Upper lobe of left lung (tissue), 6 donors: ENCODE data around the gene PALMD. TPM values are rescaled to one million over a fixed set of nuclear protein-coding genes. Genes with fewer than 3 reads are reported as not detected.

Source experiments
- ATAC-seq, 2 donors: fragments of 200-7000 bp; cut with Tn5 transposase; one replicate each; pipeline ENCODE4 v1.9.1; 2022; ENCODE audit warnings: mild to moderate bottlenecking in 2 of 2, moderate library complexity in 2 of 2; ENCODE audit not compliant: low FRiP score in 2 of 2
- DNase-seq, 2 donors: peaks; one replicate each; pipeline ENCODE4 v3.0.0-alpha.2; 2019 to 2020
- H3K27ac ChIP-seq, 4 donors: fragments of 200-600 bp; sonication (generic); one replicate each; pipeline ENCODE4 v1.5.1; 2016 to 2019
- H3K27me3 ChIP-seq, 4 donors: fragments of 200-600 bp; sonication (generic); one replicate each; pipeline ENCODE4 v1.5.1; 2017 to 2019
- H3K36me3 ChIP-seq, 4 donors: fragments of 200-600 bp; sonication (generic); one replicate each; pipeline ENCODE4 v1.5.1; 2016 to 2019
- H3K4me1 ChIP-seq, 4 donors: fragments of 200-600 bp; sonication (generic); one replicate each; pipeline ENCODE4 v1.5.1; 2018 to 2019
- H3K4me3 ChIP-seq, 4 donors: fragments of 200-600 bp; sonication (generic); one replicate each; pipeline ENCODE4 v1.5.1; 2017 to 2019; ENCODE audit warnings: mild to moderate bottlenecking in 2 of 4, moderate library complexity in 1 of 4
- H3K9me3 ChIP-seq, 4 donors: fragments of 200-600 bp; sonication (generic); one replicate each; pipeline ENCODE4 v1.5.1; 2018 to 2019
- EP300 ChIP-seq, 4 donors: sonication (generic); formaldehyde crosslinking; IDR thresholded peaks; one replicate each; pipeline ENCODE4 v1.5.1; 2017; ENCODE audit warnings: antibody characterized with exemption in 4 of 4, control low read depth in 2 of 4
- POLR2A ChIP-seq, 4 donors: fragments of 450-650 bp; IDR thresholded peaks; one replicate each; pipeline ENCODE4 v1.5.1; 2016 to 2017; ENCODE audit warnings: antibody characterized with exemption in 4 of 4, mild to moderate bottlenecking in 2 of 4
- POLR2AphosphoS5 ChIP-seq, 2 donors: sonication (generic); formaldehyde crosslinking; IDR thresholded peaks; one replicate each; pipeline ENCODE4 v1.5.1; 2017; ENCODE audit warnings: antibody characterized with exemption in 2 of 2
- WGBS, 2 donors: methylation state at CpG; one replicate each; pipeline ENCODE4 v1.1.5; 2017 to 2018; 5-methylcytosine and 5-hydroxymethylcytosine counted together
- total RNA-seq, 6 donors: library from RNA; depleted of rRNA in 4 of 6; stranded (reverse); fragments of >200 nt in 4 of 6; gene quantifications; one replicate each; pipeline versions ENCODE4 v1.1.0 to v1.2.1, GENCODE V29; 2016 to 2021
- TF ChIP-seq, protein P1 (sequence below), 6 experiments: fragments of 450-650 bp in 4 of 6; fragments of 200-600 bp in 2 of 6; sonication (generic) in 2 of 6; IDR thresholded peaks; one replicate each; pipeline ENCODE4 v1.5.1; 2016 to 2019; ENCODE audit warnings: antibody characterized with exemption in 6 of 6
- donor health status: DM: no; HTN: no; CAD: no; lungs with moderate emphysema.
- donor health status: DM: no; HTN: yes; CAD: no; lungs with severe emphysema.

Gene PALMD
- total RNA-seq, 6 donors from 2014 or later, result 11.0 to 30.6 (median 23.7) TPM

DNA sequence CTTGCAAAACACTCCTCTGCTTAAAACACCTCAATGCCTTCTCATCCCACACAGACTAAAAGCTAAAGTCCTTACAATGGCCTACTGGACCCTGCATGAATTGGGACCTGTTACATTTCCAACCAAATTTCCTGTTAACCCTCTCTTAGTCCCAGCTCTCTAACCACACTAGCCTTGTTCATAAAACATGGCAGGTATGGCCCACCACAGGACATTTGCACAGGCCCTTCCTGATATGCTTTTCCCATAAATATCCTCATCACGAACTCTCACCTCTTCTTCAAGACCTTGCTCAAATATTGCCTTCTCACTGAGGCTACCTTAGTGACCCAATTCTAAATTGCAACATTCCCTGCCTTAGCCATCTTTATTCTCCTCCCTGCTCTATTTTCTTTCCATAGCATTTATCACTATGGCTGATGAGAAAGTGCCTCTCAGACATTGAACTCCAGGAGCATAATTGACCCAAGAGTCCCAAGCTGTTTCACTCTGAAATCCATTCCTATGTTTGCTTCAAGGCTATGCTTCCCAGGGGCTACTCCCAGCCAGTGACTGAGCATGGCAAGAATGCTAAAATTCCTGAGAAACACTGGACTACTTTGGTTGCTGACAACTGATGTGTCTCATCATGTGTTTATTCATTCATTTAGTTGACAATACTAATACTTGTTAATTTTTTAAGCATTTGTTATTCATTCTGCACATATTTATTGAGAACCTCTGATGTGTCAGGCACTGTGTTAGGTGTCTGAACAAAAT lies 2.7 kb upstream of the PALMD start:
- no peak for ATAC-seq
- DNase-seq, result no peak
- Histone ChIP-seq H3K4me1 (peaks cover 9 to 16% (median 13%) of the 10 kb centered on the region in 4 donors), H3K27ac (no peak overlapping the region), H3K4me3 (no peak overlapping the region), H3K36me3 (no peaks in the 10 kb centered on the region), H3K27me3 (no peaks in the 10 kb centered on the region), H3K9me3 (no peaks in the 10 kb centered on the region)
- TF ChIP-seq POLR2AphosphoS5 (IDR thresholded peaks at IDR 0.05) (no peak), EP300 (IDR thresholded peaks at IDR 0.05) (no peak), POLR2A (IDR thresholded peaks at IDR 0.05) (no peak)
- TF ChIP-seq, protein P1, sequence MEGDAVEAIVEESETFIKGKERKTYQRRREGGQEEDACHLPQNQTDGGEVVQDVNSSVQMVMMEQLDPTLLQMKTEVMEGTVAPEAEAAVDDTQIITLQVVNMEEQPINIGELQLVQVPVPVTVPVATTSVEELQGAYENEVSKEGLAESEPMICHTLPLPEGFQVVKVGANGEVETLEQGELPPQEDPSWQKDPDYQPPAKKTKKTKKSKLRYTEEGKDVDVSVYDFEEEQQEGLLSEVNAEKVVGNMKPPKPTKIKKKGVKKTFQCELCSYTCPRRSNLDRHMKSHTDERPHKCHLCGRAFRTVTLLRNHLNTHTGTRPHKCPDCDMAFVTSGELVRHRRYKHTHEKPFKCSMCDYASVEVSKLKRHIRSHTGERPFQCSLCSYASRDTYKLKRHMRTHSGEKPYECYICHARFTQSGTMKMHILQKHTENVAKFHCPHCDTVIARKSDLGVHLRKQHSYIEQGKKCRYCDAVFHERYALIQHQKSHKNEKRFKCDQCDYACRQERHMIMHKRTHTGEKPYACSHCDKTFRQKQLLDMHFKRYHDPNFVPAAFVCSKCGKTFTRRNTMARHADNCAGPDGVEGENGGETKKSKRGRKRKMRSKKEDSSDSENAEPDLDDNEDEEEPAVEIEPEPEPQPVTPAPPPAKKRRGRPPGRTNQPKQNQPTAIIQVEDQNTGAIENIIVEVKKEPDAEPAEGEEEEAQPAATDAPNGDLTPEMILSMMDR (IDR thresholded peaks at IDR 0.05), result no peak
- WGBS, 2 donors, result 87 to 96% methylated on average over 1 of the region's 1 CpG

DNA sequence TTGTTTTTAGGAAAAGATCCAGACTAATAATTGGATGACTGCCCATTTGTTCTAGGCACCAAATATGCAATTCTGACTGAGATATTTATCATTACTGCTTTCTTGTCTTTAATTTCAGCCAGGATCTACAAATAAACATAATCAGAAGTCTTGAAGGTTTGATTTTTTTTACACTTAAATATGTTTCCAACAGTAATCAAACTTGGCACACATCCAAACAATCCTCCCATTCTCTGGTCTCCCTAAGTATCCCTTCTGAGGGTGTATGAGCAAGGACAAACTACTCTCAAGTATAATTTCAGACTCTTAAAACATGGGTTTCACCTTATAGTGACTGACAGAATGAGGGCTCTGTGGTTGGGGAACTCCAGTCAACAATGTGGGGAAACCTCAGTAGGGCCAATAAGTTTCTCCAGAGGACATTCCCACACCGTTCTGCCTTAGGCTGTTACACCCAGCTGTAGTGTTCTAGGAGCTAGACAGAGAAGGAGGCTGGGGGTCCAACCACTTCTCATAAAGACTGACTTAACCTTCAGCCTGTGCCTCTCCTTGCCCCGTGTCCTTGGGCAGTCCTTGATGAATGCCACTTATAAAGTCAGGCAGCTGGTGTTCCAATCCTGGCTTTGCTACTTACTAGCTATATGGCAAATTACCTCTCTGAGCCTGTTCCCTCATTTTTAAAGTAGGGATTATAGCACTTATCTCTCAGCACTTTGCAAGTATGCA lies 1.5 kb upstream of the PALMD start:
- H3K4me1 ChIP-seq, result peaks cover 9 to 18% (median 13%) of the 10 kb centered on the region in 4 donors
- H3K4me3 ChIP-seq, result no peak overlapping the region
- H3K27me3 ChIP-seq, result no peaks in the 10 kb centered on the region
- no peaks in the 10 kb centered on the region for H3K36me3 ChIP-seq
- DNase-seq (no peak), ATAC-seq (no peak)
- TF ChIP-seq POLR2A (IDR thresholded peaks at IDR 0.05) (no peak), POLR2AphosphoS5 (IDR thresholded peaks at IDR 0.05) (no peak), EP300 (IDR thresholded peaks at IDR 0.05) (no peak)
- TF ChIP-seq, protein P1 (IDR thresholded peaks at IDR 0.05), result no peak
- no peaks in the 10 kb centered on the region for H3K9me3 ChIP-seq
- WGBS, 2 donors, result 57% methylated on average over 1 to 2 of the region's 2 CpGs
- peak overlapping the region in 2 of 4 donors; percentile 64 to 83 for H3K27ac ChIP-seq

DNA sequence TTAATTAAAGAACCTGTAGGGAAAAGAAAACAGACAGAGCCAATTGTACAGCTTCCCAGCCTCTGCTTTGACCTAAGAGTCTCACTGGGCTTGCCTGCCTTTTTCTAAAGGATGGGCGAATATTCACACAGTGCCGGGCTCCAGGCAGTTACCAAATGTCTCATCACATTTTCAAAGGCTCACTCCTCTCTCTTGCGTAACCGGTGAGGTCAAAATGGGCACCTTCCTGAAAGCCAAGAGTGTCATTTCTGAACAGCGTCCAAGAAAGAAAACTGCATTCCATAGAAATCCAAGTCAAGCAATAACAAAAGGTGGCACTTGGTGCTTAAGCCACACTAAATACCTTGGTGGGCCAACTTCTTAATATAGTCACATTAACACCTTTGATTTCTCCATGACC lies 710 bp upstream of the PALMD start:
- Histone ChIP-seq H3K27me3 (no peaks in the 10 kb centered on the region), H3K27ac (peak overlapping the region; percentile 58 to 83 (median 64)), H3K9me3 (no peaks in the 10 kb centered on the region), H3K4me3 (peak overlapping the region in 2 of 4 donors; percentile 49), H3K36me3 (no peaks in the 10 kb centered on the region), H3K4me1 (peaks cover 13 to 18% (median 16%) of the 10 kb centered on the region in 4 donors)
- peak in 1 of 2 donors; percentile 52 for TF ChIP-seq POLR2AphosphoS5 (IDR thresholded peaks at IDR 0.05)
- TF ChIP-seq EP300 (IDR thresholded peaks at IDR 0.05), result no peak
- WGBS, 2 donors, result 35 to 53% methylated on average over 5 of the region's 5 CpGs
- DNase-seq (peak in 1 of 2 donors; percentile 55), ATAC-seq (peak; percentile 68 to 69)

DNA sequence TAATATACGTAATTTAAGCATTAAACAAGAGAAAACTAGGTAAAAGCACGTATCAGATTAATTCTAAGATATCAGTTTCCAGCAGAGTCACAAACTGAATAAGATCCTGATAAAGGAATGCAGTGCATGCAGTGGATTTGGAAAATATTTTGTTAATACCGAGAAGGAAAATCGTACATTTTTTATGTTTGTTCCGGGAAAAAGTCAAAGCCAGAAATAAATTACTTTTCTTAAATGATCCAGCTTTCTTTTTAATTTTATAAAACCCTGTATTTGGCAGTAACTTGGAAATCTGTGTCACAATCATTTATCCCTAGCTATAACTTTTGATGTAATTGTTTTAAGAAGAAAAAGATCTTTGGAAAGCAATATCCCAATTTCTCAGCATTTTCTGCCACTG lies 955 bp downstream of the PALMD start:
- TF ChIP-seq EP300 (IDR thresholded peaks at IDR 0.05) (no peak), POLR2AphosphoS5 (IDR thresholded peaks at IDR 0.05) (no peak), POLR2A (IDR thresholded peaks at IDR 0.05) (no peak)
- TF ChIP-seq, protein P1 (IDR thresholded peaks at IDR 0.05), result no peak
- Histone ChIP-seq H3K4me3 (peak overlapping the region; percentile 13 to 49 (median 38)), H3K27ac (peak overlapping the region; percentile 58 to 83 (median 64)), H3K36me3 (no peaks in the 10 kb centered on the region), H3K9me3 (no peaks in the 10 kb centered on the region), H3K4me1 (peaks cover 13 to 22% (median 21%) of the 10 kb centered on the region in 4 donors), H3K27me3 (no peaks in the 10 kb centered on the region)
- no peak for ATAC-seq
- no peak for DNase-seq
- WGBS, 2 donors, result 43 to 47% methylated on average over 5 of the region's 5 CpGs

DNA sequence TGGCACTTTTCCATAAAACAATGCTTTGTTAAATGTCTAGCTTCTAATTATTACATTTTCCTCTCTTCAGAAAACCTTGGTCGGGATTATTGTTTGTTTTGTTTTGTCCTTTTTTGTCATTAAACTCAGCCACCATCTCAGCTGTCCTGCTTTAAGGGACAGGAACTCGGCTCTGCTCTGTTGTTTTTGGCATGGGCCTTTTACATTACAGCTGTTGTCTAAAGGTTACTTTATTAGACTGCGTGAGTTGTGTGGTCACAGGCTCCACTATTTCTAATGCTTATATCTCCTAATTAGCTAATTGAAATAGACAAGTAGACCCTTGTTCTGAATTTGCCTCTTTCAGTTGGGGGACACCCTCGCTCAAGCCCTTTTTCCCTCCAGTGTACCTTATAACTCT lies 1.6 kb downstream of the PALMD start:
- no peak for DNase-seq
- 49 to 65% methylated on average over 4 of the region's 4 CpGs for WGBS, 2 donors
- H3K27ac ChIP-seq, result peak overlapping the region; percentile 58 to 83 (median 64)
- no peaks in the 10 kb centered on the region for H3K36me3 ChIP-seq
- H3K4me3 ChIP-seq, result peak overlapping the region in 3 of 4 donors; percentile 26 to 49 (median 49)
- peaks cover 13 to 24% (median 21%) of the 10 kb centered on the region in 4 donors for H3K4me1 ChIP-seq
- H3K27me3 ChIP-seq, result no peaks in the 10 kb centered on the region
- H3K9me3 ChIP-seq, result no peaks in the 10 kb centered on the region
- TF ChIP-seq POLR2A (IDR thresholded peaks at IDR 0.05) (no peak), EP300 (IDR thresholded peaks at IDR 0.05) (no peak), POLR2AphosphoS5 (IDR thresholded peaks at IDR 0.05) (no peak)
- TF ChIP-seq, protein P1 (IDR thresholded peaks at IDR 0.05), result no peak
- no peak for ATAC-seq
